Lower leg skin (tissue), 4 donors: ENCODE data around the gene PARS2. TPM values are rescaled to one million over a fixed set of nuclear protein-coding genes. Genes with fewer than 3 reads are reported as not detected.

Experiments used
- DNase-seq, 2 donors: peaks; one replicate each; pipeline ENCODE4 v3.0.0-alpha.2; 2019; ENCODE audit warnings: low spot score in 2 of 2
- H3K4me3 ChIP-seq: fragments of 200-600 bp; sonication (generic); 2 replicates; pipeline ENCODE4 v1.5.1; 2017; ENCODE audit warnings: mild to moderate bottlenecking, low read depth; ENCODE audit not compliant: poor library complexity, severe bottlenecking
- POLR2A ChIP-seq, 2 donors: fragments of 450-650 bp; IDR thresholded peaks; one replicate each; pipeline ENCODE4 v1.6.1; 2016 to 2017; ENCODE audit warnings: antibody characterized with exemption in 2 of 2, mild to moderate bottlenecking in 1 of 2, moderate library complexity in 1 of 2
- WGBS, 2 donors: methylation state at CpG; one replicate each; pipeline ENCODE4 v1.1.5; 2018; 5-methylcytosine and 5-hydroxymethylcytosine counted together
- intact Hi-C: fragments of 100-400 bp; cut with DNase I; formaldehyde crosslinking; loops from one replicate; pipeline ENCODE4 v1.15.0; 2023; ENCODE audit warnings: low total_unique reads
- total RNA-seq, 4 donors: library from RNA; depleted of rRNA; stranded (reverse); fragments of >200 nt; gene quantifications; one replicate each; pipeline ENCODE4 v1.1.0, GENCODE V29; 2016
- TF ChIP-seq, protein P1 (sequence below), 3 donors: fragments of 450-650 bp; IDR thresholded peaks; one replicate each; pipeline ENCODE4 v1.5.1; 2016; ENCODE audit warnings: antibody characterized with exemption in 3 of 3, mild to moderate bottlenecking in 3 of 3, moderate library complexity in 2 of 3

PARS2 gene
- total RNA-seq, 4 donors from 2014 or later = 4.0 to 7.7 (median 5.1) TPM

DNA sequence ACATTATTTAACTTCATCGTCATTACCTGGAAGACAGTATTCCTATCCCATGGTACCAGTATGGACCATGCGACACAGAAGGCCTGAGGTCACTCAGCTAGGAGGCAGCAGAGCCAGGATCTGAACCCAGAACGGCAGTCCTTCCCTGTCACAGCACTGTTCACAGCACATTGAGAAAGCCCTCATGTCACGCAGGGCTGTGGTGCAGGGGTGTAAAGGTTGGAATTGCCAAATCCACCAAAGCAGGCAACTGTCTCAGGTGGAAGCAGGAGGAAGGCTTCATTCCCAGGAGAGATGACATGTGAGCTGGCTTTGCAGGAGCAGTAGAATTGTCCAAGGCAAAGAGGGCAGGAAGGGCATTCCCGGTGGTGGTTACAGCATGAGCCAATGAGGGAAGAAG is 46.7 kb upstream of the PARS2 start:
- no peak overlapping the region for H3K4me3 ChIP-seq
- intact Hi-C loops = loop anchor here (10.0 kb wide), 1 partner anchor 114 kb away; no protein-coding TSS in a partner anchor
- WGBS, 2 donors = 83 to 94% methylated on average over 5 of the region's 5 CpGs
- DNase-seq = peak in 1 of 2 donors; percentile 54
- no peak for TF ChIP-seq POLR2A (IDR thresholded peaks at IDR 0.05)
- TF ChIP-seq, protein P1, sequence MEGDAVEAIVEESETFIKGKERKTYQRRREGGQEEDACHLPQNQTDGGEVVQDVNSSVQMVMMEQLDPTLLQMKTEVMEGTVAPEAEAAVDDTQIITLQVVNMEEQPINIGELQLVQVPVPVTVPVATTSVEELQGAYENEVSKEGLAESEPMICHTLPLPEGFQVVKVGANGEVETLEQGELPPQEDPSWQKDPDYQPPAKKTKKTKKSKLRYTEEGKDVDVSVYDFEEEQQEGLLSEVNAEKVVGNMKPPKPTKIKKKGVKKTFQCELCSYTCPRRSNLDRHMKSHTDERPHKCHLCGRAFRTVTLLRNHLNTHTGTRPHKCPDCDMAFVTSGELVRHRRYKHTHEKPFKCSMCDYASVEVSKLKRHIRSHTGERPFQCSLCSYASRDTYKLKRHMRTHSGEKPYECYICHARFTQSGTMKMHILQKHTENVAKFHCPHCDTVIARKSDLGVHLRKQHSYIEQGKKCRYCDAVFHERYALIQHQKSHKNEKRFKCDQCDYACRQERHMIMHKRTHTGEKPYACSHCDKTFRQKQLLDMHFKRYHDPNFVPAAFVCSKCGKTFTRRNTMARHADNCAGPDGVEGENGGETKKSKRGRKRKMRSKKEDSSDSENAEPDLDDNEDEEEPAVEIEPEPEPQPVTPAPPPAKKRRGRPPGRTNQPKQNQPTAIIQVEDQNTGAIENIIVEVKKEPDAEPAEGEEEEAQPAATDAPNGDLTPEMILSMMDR (IDR thresholded peaks at IDR 0.05) = no peak

DNA sequence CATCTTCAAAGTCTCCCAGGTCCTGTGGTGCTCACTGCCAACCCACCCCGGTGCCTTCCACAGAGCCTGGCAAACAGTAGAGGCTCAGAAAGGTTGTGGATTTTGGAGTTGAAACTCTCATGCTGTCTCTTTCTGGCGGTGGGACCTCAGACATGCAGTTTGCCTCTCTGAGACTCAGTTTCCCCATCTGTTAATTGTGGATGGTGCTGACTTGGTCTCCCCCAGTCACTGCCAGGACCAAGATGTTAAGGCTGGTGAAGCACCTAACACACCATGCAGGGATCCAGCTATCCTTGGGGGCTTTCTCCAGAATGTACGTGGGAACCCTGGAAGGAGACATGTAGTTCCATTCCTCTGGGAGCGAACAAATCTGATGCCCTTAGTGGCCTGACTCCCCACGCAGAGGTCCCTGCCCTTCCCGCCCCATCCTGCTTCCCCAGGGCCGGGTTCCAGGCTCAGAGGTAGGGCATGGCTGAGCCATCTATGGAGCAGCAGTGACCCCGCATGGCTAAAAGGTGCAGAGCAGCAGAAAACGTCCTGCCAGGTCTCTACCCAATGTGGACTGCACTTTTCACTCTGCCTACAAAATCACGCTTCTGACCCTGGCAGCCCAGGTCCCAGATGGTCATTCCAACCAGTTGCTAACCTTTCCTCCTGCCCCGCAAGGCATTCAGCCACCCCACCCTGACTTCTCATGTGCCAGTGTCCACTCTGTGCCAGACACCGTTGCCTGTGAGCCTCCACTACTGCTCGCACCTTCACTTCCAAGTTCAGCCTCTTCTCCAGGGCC is 46.0 kb upstream of the PARS2 start:
- no peak for TF ChIP-seq POLR2A (IDR thresholded peaks at IDR 0.05)
- TF ChIP-seq, protein P1 (IDR thresholded peaks at IDR 0.05) = no peak
- intact Hi-C loops = loop anchor here (10.0 kb wide), 1 partner anchor 114 kb away; no protein-coding TSS in a partner anchor

GRCh38 chr1:54809496-54810074 is 45.3 kb upstream of the PARS2 start:
- intact Hi-C loops = loop anchor here (10.0 kb wide), 1 partner anchor 115 kb away; no protein-coding TSS in a partner anchor
- no peak overlapping the region for H3K4me3 ChIP-seq
- 64 to 65% methylated on average over 3 of the region's 3 CpGs for WGBS, 2 donors
- no peak for TF ChIP-seq POLR2A (IDR thresholded peaks at IDR 0.05)
- TF ChIP-seq, protein P1 (IDR thresholded peaks at IDR 0.05) = no peak
- DNase-seq = peak in 1 of 2 donors; percentile 73

More for the DNA sequence above, 46.0 kb upstream of the PARS2 start:
- H3K4me3 ChIP-seq = no peak overlapping the region
- 31 to 33% methylated on average over 13 of the region's 13 CpGs for WGBS, 2 donors
- peak in 1 of 2 donors; percentile 87 for DNase-seq

GRCh38 chr1:54808443-54809207 is 44.3 kb upstream of the PARS2 start:
- 71 to 77% methylated on average over 12 of the region's 12 CpGs for WGBS, 2 donors
- intact Hi-C loops = no loop called here
- DNase-seq = peak in 1 of 2 donors; percentile 61
- H3K4me3 ChIP-seq = no peak overlapping the region
- TF ChIP-seq, protein P1 (IDR thresholded peaks at IDR 0.05) = no peak
- TF ChIP-seq POLR2A (IDR thresholded peaks at IDR 0.05) = no peak

DNA sequence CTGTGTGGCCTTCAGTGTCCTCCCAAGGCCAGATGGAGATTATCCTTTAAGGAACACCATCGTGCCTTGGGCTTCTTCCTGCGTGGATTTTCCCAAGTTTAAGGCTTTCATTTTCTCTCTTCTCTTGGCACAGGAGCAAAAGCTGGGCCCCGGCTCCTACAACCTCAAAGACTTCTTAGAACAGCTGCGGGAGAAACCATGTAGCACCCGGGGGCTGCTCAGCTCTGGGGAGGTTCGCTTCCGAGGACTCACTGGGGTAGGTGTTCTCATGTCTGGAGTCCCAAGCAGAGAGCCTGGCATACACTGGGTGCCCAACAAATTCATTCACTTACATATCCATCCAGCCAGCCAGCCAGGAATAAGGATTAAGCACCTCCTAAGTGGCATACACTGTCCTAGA is 43.4 kb upstream of the PARS2 start:
- peak in 1 of 2 donors; percentile 60 for DNase-seq
- intact Hi-C loops = no loop called here
- 73 to 93% methylated on average over 7 of the region's 7 CpGs for WGBS, 2 donors
- TF ChIP-seq POLR2A (IDR thresholded peaks at IDR 0.05) = no peak
- TF ChIP-seq, protein P1 (IDR thresholded peaks at IDR 0.05) = no peak
- H3K4me3 ChIP-seq = no peak overlapping the region
